Activated CD8-positive, alpha-beta memory T cell treated with anti-CD3 and anti-CD28 coated beads for 4 hours (primary cell): ENCODE results near the gene GPR183.

ENCODE experiments used
- DNase-seq, 2 donors: peaks; one replicate each; pipeline ENCODE4 v3.0.0-alpha.2; 2020; ENCODE audit warnings: low read depth in 2 of 2

Gene GPR183

DNA sequence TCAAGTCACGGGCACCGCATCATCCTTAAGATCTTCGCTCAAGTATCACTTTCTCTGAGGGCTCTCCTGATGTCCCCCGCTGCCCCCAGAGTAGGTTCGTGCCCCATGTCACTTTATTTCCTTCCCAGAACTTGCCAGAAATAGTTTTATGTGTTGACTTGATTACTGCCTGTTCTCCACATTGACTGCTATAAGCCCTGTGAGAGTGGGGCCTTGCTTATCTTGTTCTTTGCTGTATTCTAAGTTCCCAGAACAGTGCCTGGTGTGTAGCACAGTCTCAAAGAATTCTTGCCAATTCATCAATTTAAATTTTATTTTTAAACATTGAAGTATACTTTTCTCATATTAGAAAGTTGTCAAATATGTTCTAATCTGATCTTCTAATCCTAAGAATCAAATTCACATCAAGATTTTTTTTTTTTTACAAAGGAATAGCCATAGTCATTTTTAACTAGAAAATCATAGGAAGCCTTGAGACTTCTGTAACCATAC, 32.1 kb upstream of the GPR183 start:
- no peak for DNase-seq

DNA sequence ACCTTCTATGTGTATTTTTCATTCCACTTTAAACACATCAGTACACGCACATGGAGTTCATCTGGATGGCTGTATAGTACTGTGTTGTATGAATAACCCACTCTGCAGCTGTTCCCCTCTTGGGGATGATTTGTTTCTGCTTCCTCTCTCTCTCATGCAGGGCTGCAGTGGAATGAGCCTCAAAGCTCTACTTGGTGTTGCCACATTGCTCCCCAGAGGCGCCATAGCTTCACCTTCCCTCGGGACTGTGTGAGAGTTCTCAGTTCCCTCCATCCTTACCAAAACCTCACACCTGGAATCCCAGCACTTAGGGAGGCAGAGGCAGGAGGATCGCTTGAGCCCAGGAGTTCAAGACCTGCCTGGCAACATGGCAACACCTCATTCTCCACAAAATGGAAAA, 28.4 kb upstream of the GPR183 start:
- DNase-seq = no peak

DNA sequence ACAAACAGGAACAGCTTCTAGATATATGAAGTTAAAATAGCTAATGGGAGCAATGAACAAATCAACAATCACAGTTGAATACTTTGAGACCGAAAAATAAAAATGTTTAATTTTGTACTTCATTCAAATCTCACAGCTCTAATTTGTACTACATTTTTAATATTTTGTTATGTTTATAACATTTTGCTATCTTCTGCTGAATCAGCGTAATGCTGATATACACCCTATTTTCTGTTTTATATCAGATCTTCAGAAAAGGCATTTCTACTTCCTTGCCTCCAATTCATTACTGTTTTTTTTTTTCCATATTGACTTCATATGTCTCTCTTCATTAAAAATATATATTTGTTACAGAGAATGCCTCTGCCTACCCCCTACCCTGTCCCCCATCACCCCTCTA, 27.9 kb upstream of the GPR183 start:
- DNase-seq = no peak

DNA sequence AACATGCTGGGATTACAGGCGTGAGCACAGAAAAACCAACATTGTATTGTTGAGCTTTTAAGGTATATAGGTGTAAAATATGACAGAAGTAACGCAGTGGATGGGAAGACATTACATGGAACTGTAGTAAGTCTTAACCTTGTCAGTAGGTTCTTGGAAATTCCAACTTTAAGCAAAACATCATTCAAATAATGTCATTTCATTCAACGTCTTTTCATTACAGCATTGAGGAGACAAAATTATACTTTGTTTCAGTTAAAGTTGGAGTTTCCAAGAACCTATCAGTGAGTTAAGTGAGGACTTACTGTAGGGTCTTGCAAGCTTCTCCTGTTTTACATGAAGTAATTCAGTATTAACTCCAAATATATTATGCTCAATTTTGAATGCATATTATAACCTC, 27.0 kb upstream of the GPR183 start:
- DNase-seq = no peak

DNA sequence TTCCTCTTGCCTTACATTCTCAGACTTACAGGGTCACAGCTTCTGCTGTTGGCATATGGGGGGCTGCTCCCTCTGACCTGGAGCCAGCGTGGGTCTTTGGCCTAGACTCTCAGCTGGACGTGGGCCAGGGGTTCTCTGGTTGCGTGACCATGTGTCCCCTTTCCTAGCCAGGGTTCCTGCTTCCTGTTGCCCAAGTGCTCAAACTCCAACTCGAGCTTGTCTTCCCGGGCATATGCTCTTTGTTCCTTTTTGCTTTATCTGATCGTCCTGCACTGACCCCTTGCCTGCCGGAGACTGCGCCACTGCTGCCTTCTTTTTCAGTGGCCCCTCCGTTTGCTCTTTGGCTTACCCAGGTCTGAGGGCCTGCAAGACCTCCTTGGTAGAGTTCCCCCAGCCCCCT, 25.3 kb upstream of the GPR183 start:
- DNase-seq = no peak

DNA sequence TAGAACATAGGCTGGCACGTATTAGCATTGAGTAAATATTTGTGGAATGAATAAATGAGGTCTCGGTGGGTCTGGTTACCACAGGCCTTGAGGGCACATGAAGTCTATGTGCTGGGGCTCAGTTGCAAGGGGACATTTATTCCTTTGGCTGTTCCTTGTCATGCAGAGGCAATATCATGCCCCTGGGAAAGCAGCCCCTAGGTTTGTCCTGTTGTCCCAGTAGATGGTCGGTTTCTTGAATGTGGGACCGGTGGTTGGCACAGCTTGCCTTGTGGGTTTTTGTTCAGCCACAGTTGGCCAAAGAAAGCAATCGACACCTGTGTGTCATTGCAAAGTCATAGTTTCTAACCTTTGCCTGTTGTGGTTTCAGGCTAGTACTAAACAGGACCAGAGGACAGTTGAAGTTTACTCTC, 24.7 kb upstream of the GPR183 start:
- DNase-seq = no peak

DNA sequence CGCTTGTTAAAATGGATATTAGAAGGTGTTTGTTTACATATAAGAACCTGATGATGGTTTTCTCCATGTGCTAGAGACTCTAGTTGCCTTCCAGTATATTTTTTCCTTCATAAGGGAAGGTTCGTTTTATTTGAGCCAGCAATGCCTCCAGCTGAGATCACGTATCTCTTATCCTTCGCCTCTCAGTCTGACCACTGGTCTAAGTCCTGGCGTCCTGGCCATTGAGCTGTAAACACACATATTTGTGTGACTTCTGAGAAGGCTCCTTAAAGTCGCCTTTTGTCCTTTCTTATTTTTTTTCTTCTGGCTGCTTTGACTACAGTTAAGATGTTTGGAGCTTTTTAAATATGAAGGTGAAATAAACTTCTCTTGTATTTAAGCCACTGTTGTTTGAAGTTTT, 23.7 kb upstream of the GPR183 start:
- no peak for DNase-seq

DNA sequence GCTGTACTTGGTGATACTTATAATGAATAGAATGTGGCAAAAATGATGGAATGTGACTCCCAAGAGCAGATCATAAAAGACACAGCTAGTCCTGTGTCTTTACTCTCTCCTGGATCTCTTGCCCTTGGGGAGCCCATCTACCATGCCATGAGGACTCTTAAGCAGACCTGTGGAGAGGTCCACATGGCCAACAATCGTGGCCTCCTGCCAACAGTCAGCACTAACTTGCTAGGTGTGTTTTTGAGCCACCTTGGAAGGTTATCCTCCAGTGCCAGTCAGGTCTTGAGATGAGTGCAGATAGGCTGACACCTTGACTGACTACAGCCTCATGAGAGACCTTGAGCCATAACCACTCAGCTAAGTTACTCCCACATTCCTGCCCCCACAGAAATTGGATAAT, 22.3 kb upstream of the GPR183 start:
- DNase-seq = no peak

DNA sequence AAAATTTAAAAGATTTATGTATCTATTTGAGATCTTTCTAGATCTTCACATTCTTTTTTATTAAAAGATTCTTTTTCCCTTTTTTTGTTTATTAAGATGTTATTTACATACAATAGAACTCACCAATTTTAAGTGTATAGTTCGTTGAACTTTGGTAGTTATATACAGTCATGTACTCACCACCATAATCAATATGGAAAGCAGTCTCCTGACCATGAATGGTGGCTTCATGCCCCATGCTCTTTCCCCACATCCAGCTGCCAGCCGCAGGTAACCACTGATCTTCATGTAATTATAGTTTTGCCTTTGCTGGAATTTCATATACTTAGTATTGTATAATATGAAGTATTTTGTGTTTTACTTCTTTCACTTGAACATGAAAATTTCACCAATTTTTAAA, 20.6 kb upstream of the GPR183 start:
- DNase-seq = no peak

DNA sequence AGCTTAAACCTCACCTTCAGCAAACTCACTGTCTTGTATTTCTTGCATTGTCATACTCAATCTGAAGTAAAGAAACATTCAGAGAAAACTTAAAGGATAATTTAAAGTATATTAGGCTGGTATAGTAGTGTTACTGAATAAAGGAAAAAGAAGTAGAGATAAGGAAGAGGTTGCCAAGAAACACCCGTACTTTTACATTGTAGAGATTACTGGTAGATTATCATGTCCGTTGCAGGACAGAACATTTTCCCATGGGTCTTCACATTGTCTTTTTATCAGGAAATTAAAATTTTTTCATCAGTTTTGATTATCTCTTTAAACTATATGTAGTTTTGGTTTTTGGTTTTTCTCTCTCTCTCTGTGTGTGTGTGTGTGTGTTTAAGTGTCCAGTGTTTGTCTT, 19.9 kb upstream of the GPR183 start:
- DNase-seq = no peak

DNA sequence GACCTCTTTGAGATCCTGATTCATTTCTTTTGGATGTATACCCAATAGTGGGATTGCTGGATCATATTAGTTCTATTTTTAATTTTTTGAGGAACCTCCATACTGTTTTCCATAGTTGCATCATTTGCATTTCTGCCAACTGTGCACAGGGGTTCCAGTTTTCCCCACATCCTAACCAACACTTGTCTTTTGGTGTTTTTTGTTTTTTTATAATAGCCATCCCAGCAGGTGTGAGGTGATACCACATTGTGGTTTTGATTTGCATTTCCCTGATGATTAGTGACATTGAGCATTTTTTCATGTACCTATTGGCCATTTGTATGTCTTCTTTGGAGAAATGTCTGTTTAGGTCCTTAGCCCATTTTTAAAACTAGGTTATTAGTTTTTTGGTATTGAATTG, 18.8 kb upstream of the GPR183 start:
- DNase-seq = no peak

DNA sequence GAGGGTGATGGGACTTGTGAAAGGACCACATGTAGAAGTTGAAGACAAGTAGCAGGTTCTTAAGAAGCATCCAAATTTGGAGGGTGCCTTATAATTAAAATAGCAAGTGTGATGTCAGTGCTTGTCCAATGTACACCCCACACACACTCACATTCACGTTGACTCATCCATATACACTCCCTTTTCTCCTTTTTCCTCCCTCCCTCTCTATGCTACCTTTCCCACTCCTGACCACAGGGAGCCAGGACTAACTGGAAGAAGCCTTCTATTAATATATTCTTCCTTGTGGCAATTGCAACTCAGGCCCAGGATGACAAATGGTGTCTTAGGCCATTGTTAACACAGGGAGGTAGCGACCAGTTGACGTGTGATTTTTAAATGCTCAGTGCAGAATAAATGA, 16.3 kb upstream of the GPR183 start:
- DNase-seq = no peak

DNA sequence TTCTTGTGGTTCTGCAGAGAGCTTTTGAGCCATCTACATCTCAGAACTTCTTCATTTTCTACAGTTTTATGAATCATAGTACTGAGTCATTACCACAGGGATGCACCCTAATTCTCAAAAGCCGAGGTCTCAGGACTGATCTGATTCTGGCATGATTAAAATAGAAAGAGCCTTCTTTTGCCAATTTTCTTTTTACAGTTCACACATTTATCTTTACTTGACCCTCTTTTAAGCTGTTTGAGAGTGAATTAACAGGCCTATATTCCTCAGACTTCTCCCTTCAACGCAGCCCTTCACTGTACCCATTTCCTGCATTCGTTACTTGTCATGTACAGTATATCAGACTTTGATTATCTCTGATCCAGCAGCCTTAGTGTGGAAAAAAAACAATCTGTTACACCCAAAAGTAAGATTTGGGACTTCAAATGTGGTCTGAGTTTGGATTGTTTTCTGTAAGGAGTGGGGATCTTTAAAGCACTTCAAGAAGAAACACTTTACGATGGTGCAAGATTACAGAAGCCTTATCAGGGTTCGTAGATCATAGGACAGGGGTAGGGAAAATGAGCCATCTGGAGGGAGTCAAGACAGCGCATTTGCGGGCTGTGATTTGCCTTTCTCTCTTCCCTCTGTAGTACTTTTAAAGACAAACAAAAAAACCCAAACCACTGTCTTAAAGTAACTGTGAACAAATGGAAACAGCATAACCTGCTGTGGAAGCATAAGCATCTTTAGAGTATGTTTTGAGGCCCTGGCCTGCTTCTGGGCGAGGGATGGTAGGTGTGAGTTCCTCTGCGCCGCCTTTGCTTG, 15.3 kb upstream of the GPR183 start:
- no peak for DNase-seq

DNA sequence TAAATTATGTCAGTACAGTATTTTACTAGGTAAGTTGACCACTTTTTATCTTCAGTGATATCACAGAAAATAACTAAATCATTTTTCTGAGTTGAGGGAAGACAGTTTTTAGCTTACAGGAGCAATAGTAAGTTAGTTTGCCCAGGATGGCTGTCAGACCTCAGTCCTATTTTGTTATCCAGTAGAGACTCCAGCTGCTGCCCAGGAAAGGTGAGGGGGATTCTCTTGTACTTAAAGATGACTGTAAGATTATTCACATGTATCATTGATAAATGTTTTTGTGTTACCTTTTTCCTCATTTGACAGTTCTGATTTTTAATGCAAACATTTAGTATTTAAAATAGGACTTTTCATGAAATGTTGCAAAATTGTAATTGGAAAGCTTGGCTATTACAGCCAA, 14.5 kb upstream of the GPR183 start:
- DNase-seq = no peak

DNA sequence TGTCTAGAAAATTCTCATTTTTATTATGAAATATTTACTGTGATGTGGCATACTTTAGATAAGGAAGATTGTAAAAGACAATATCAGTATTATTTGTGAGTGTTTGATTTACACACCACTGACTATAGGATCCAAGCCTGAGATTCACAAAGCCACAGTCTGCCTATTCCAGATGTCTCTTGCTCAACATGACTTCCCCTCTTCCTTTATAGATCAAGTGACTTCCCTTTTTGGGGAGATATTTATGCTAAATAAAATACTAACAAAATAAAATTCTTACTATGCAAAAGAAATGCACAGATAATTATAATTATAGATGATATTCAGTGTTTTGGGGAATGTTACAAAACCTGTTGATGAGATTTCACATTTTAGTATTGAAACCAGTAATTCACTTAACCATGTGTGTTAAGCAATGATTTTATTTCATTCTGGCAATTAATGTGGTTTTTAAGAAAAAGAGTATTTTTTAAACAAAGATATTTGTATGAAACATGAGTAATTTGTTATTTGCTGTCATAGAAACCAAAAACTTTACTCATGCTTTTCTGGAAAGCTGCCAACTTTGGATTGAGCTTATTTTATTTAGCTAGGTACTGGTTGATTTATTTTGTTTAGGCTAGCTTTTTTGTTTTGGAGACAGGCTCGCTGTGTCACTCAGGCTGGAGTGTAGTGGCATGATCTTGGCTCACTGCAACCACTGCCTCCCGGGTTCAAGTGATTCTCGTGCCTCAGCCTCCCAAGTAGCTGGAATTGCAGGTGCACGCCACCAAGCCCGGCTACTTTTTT, 13.7 kb upstream of the GPR183 start:
- no peak for DNase-seq

DNA sequence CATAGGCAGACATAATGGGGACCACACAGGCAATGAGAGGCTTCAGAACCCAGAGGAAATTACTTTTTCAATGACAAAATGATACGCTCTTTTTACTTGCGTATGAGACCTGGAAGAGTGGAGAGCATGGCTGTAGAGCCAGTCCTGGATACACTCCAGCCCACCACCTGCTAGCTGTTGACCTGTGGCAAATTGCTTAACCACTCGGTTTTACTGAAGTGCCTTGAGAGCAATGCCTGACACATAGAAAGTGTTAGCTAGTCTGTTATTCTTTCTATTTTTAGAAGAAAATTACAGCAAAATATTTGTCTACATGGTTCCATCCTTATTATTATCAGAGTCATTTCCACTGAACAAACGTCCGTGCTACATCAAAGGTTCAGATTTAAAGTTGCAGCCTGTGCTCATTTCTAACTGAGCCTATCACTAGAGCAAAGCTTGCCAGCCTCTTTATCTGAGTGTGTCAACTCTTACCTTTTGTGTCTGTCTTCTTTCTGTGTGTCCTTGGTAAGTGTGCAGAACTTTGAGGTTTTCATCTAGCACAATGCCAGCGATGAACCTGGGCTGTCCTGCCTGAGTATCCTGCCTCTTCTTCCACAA, 9.6 kb upstream of the GPR183 start:
- DNase-seq = no peak

DNA sequence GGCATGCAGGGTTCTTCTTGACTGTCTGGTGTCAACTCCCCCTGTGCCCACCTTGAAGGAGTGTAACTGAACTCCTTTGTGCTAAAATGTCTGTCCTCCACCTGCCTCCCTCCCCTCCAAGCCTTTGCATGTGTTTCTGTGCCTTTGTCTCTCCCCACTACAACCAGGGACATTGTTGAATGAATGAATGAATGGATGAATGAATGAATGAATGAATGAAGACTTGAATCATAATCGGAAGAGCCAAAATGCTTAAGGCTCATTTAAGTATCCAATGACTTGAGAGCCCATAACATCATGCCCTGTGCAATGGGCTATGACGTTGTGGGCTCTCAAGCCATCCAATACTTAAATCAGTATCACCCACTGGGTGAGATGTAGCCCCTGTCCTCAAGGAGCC, 9.0 kb upstream of the GPR183 start:
- DNase-seq = no peak

DNA sequence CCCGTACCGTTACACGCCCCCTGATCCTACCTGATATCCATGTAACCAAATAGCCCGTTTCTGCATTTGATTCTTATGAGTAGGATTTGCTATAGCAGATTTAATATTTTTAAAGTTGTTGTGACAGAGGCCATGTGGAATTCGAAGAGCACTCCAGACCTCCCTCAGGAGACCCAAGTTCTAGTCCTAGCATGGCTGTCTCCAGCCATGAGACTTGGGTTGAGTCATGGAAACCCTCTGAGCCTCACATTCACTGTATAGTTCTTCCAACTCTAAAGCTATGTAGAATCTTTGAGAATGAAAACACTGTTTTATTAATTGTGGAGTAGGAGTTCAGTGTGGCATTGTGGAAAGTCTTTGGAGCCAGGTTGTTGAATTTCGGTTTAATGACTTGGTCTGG, 8.0 kb upstream of the GPR183 start:
- no peak for DNase-seq

DNA sequence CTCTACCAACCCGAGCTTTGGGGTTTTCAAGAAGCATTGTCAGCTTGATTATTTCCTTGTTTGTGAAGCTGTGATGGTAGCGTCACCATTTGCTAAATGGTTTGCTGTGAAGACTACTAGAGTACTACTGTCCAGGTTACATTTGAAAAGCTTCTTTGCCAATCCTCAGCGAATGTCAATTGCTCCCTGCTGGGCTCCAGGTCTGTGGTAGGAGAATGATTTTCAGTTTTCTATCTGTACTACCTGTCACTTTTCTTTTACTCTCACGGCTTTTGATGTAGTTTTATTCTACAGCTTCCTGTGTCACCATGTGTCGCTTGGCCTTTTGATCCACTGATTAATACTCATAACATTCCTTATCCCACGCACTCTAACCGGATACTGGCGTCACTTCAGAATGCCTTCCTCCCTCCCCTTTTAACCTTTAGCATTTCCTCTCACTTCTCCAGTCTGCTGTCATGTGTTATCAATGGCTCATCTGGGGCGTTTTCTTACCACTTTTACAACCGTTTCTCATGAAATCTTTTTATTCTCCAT, 7.5 kb upstream of the GPR183 start:
- DNase-seq = peak; percentile 41 to 62

DNA sequence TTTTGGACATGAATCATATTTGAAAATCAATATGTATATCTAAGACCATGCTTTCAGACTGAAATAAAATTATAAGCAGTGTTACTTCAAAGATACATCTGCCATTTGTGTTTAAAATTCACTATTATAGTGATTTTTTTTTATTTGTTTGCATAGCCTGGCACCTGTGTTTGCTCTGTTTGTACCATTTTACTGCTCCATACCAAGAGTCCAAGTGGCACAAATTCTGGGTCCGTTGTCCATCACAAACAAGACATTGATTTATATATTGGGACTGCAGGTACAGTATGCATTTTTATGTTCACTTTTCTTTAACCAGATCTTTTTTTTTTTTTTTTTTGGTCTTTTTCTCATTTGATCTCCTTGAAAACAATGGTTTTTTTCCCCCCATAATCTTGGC, 6.7 kb upstream of the GPR183 start:
- no peak for DNase-seq

DNA sequence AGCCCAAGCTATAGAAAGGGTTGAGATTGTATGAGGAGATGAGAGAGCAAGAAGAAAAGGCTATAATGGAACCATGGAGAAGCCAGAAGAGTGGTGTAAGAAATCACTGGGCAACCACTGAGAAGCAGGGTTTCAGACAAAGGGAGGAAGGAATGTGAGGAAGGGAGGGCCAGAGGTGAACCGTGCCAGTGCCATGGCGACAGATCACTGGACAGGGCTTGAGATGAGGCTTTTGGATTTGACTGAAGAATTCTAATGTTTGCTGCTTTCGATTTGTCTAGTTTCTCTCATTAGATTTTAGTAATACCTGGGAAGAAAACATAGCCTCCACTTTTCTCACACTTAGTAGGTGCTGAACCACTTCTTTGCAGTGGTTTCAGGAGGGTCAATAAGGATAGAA, 6.3 kb upstream of the GPR183 start:
- DNase-seq = no peak

DNA sequence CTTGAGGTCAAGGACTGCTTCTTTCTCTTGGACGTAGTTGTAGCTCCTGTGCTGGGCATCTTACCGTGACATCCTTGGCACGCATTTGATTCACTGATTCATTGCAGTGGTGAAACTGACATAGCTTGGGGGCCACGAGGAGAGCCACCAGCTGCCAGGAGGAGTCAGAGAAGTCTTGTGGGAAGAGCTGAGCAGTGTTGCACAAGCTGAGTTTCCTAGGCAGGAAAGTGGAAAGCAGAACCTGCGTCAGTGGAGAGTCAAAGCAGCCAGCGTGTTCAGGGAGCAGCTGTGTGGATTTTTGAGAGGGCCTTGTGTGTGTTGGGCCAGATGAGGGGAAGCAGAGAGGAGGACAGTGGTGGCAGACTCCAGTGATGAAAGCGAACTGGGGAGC, 5.3 kb upstream of the GPR183 start:
- no peak for DNase-seq
